SK-N-SH treated with all-trans-retinoic acid at 6 μM for 48 hours (cell line): ENCODE data around the gene MYO5C.

ENCODE experiments used
- ATAC-seq: fragments of 200-7000 bp; cut with Tn5 transposase; 3 replicates; pipeline ENCODE4 v1.9.1; 2020; ENCODE audit warnings: mild to moderate bottlenecking, moderate library complexity
- ARNTL ChIP-seq: fragments of 450-650 bp; formaldehyde crosslinking; IDR thresholded peaks from 2 replicates; pipeline ENCODE4 v1.5.0; 2020; ENCODE audit warnings: low read depth, mild to moderate bottlenecking, moderate library complexity, borderline replicate concordance
- BACH2 ChIP-seq: fragments of 250-450 bp; sonication (Bioruptor Pico); IDR thresholded peaks from 2 replicates; pipeline ENCODE4 v1.9.0; 2021; ENCODE audit warnings: mild to moderate bottlenecking, borderline replicate concordance
- CSDC2 ChIP-seq: fragments of 250-450 bp; sonication (Bioruptor Pico); IDR thresholded peaks from 2 replicates; pipeline ENCODE4 v1.5.0; 2020; ENCODE audit warnings: mild to moderate bottlenecking, moderate library complexity
- ESRRG ChIP-seq: fragments of 250-450 bp; sonication (Bioruptor Pico); IDR thresholded peaks from 2 replicates; pipeline ENCODE4 v1.6.1; 2021; ENCODE audit warnings: mild to moderate bottlenecking
- ISL1 ChIP-seq: fragments of 250-450 bp; sonication (Bioruptor Pico); IDR thresholded peaks from 2 replicates; pipeline ENCODE4 v2.1.2; 2022; ENCODE audit warnings: mild to moderate bottlenecking, moderate library complexity
- OSR1 ChIP-seq: fragments of 250-450 bp; sonication (Bioruptor Pico); IDR thresholded peaks from 2 replicates; pipeline ENCODE4 v1.8.0; 2022; ENCODE audit warnings: moderate library complexity, mild to moderate bottlenecking, inconsistent platforms
- RARB ChIP-seq: fragments of 250-450 bp; sonication (Bioruptor Pico); IDR thresholded peaks from 2 replicates; pipeline ENCODE4 v1.8.0; 2021; ENCODE audit warnings: mild to moderate bottlenecking, moderate library complexity
- TCF4 ChIP-seq: fragments of 250-450 bp; sonication (Bioruptor Pico); IDR thresholded peaks from 2 replicates; pipeline ENCODE4 v1.8.0; 2021; ENCODE audit warnings: mild to moderate bottlenecking, moderate library complexity, borderline replicate concordance
- TOX ChIP-seq: fragments of 250-450 bp; sonication (Bioruptor Pico); IDR thresholded peaks from 2 replicates; pipeline ENCODE4 v1.8.0; 2021; ENCODE audit warnings: mild to moderate bottlenecking, moderate library complexity, borderline replicate concordance
- ZC3H10 ChIP-seq: fragments of 250-450 bp; sonication (Bioruptor Pico); IDR thresholded peaks from 2 replicates; pipeline ENCODE4 v1.5.1; 2021; ENCODE audit warnings: mild to moderate bottlenecking, moderate library complexity
- ZFP30 ChIP-seq: fragments of 450-650 bp; formaldehyde crosslinking; IDR thresholded peaks from 2 replicates; pipeline ENCODE4 v1.5.0; 2022; ENCODE audit warnings: mild to moderate bottlenecking, moderate library complexity
- ZNF565 ChIP-seq: fragments of 450-650 bp; formaldehyde crosslinking; conservative IDR thresholded peaks from 2 replicates; pipeline ENCODE4 v1.5.0; 2020; ENCODE audit warnings: low read depth, mild to moderate bottlenecking, moderate library complexity
- ZNF70 ChIP-seq: fragments of 450-650 bp; formaldehyde crosslinking; IDR thresholded peaks from 2 replicates; pipeline ENCODE4 v1.5.0; 2020; ENCODE audit warnings: mild to moderate bottlenecking, moderate library complexity
- ZNF8 ChIP-seq: fragments of 450-650 bp; formaldehyde crosslinking; IDR thresholded peaks from 2 replicates; pipeline ENCODE4 v1.5.0; 2020; ENCODE audit warnings: mild to moderate bottlenecking, moderate library complexity
- TF ChIP-seq, protein P1 (sequence below): fragments of 250-450 bp; sonication (Bioruptor Pico); IDR thresholded peaks from 2 replicates; pipeline ENCODE4 v1.8.0; 2021; ENCODE audit warnings: low read depth, mild to moderate bottlenecking, moderate library complexity, borderline replicate concordance
- TF ChIP-seq, protein P2 (sequence below): fragments of 250-450 bp; sonication (Bioruptor Pico); IDR thresholded peaks from 2 replicates; pipeline ENCODE4 v1.5.1; 2021; ENCODE audit warnings: mild to moderate bottlenecking, moderate library complexity
- TF ChIP-seq, protein P3 (sequence below): fragments of 250-450 bp; sonication (Bioruptor Pico); IDR thresholded peaks from 2 replicates; pipeline ENCODE4 v1.8.0; 2020; ENCODE audit warnings: mild to moderate bottlenecking, moderate library complexity, borderline replicate concordance
- TF ChIP-seq, protein P4 (sequence below): fragments of 250-450 bp; sonication (Bioruptor Pico); IDR thresholded peaks from 2 replicates; pipeline ENCODE4 v1.5.0; 2020; ENCODE audit warnings: mild to moderate bottlenecking, moderate library complexity
- TF ChIP-seq, protein P5 (sequence below): fragments of 250-450 bp; sonication (Bioruptor Pico); IDR thresholded peaks from 2 replicates; pipeline ENCODE4 v1.5.1; 2020; ENCODE audit warnings: low read depth, mild to moderate bottlenecking, moderate library complexity

MYO5C gene

DNA sequence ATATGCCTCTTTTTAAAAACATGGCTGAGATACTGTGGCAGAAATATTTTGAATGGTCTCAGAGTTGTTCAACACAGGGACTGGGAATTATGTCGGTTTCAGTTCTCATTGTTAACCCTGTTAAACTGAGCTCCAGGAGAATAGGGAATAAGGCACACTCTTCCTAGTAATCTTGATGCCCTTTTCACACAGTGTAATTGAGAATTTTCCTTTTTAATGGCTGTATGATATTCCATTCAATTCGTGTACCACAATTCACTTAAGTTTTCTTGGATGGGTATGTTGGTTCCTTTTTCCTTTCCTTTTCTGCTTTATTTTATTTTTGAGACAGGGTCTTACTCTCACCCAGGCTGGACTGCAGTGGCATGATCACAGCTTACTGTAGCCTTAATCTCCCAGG, 149.3 kb downstream of the MYO5C start:
- no peak for TF ChIP-seq ZNF565
- no peak for TF ChIP-seq ESRRG (CRISPR knock-in tag)

DNA sequence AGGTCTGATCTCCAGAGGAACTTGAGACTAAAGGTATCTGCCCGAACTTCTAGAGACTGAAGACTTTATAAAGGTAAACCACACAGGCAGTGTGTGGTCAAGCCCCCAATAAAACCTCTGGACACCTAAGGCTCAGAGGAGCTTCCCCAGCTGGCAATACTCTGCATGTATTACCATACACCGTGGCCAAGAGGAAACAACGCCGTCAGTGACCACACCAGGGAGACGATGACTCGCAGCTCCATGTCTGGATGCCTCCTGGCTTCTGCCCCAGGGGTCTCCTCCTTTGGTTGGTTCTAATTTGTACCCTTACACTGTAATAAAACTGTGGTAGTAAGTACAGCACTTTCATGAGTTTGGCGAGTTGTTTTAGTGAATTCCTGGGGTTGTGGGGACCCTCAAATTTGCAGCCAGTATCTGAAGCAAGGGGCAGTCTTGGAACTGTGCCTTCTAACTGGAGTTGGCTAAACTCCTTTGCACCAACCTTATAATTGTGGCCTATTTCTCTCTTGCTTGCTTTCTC, 150.9 kb downstream of the MYO5C start:
- peak; percentile 58 for ATAC-seq
- TF ChIP-seq ZC3H10 (CRISPR knock-in tag) = no peak
- no peak for TF ChIP-seq ISL1
- TF ChIP-seq, protein P1, sequence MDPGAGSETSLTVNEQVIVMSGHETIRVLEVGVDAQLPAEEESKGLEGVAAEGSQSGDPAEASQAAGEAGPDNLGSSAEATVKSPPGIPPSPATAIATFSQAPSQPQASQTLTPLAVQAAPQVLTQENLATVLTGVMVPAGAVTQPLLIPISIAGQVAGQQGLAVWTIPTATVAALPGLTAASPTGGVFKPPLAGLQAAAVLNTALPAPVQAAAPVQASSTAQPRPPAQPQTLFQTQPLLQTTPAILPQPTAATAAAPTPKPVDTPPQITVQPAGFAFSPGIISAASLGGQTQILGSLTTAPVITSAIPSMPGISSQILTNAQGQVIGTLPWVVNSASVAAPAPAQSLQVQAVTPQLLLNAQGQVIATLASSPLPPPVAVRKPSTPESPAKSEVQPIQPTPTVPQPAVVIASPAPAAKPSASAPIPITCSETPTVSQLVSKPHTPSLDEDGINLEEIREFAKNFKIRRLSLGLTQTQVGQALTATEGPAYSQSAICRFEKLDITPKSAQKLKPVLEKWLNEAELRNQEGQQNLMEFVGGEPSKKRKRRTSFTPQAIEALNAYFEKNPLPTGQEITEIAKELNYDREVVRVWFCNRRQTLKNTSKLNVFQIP (CRISPR knock-in tag) = no peak
- TF ChIP-seq, protein P2, sequence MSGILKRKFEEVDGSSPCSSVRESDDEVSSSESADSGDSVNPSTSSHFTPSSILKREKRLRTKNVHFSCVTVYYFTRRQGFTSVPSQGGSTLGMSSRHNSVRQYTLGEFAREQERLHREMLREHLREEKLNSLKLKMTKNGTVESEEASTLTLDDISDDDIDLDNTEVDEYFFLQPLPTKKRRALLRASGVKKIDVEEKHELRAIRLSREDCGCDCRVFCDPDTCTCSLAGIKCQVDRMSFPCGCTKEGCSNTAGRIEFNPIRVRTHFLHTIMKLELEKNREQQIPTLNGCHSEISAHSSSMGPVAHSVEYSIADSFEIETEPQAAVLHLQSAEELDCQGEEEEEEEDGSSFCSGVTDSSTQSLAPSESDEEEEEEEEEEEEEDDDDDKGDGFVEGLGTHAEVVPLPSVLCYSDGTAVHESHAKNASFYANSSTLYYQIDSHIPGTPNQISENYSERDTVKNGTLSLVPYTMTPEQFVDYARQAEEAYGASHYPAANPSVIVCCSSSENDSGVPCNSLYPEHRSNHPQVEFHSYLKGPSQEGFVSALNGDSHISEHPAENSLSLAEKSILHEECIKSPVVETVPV (CRISPR knock-in tag) = no peak
- TF ChIP-seq, protein P3, sequence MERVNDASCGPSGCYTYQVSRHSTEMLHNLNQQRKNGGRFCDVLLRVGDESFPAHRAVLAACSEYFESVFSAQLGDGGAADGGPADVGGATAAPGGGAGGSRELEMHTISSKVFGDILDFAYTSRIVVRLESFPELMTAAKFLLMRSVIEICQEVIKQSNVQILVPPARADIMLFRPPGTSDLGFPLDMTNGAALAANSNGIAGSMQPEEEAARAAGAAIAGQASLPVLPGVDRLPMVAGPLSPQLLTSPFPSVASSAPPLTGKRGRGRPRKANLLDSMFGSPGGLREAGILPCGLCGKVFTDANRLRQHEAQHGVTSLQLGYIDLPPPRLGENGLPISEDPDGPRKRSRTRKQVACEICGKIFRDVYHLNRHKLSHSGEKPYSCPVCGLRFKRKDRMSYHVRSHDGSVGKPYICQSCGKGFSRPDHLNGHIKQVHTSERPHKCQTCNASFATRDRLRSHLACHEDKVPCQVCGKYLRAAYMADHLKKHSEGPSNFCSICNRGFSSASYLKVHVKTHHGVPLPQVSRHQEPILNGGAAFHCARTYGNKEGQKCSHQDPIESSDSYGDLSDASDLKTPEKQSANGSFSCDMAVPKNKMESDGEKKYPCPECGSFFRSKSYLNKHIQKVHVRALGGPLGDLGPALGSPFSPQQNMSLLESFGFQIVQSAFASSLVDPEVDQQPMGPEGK (CRISPR knock-in tag) = no peak
- no peak for TF ChIP-seq RARB (CRISPR knock-in tag)
- TF ChIP-seq ZNF70 (CRISPR knock-in tag) = no peak
- no peak for TF ChIP-seq TOX (CRISPR knock-in tag)
- no peak for TF ChIP-seq BACH2
- TF ChIP-seq, protein P4, sequence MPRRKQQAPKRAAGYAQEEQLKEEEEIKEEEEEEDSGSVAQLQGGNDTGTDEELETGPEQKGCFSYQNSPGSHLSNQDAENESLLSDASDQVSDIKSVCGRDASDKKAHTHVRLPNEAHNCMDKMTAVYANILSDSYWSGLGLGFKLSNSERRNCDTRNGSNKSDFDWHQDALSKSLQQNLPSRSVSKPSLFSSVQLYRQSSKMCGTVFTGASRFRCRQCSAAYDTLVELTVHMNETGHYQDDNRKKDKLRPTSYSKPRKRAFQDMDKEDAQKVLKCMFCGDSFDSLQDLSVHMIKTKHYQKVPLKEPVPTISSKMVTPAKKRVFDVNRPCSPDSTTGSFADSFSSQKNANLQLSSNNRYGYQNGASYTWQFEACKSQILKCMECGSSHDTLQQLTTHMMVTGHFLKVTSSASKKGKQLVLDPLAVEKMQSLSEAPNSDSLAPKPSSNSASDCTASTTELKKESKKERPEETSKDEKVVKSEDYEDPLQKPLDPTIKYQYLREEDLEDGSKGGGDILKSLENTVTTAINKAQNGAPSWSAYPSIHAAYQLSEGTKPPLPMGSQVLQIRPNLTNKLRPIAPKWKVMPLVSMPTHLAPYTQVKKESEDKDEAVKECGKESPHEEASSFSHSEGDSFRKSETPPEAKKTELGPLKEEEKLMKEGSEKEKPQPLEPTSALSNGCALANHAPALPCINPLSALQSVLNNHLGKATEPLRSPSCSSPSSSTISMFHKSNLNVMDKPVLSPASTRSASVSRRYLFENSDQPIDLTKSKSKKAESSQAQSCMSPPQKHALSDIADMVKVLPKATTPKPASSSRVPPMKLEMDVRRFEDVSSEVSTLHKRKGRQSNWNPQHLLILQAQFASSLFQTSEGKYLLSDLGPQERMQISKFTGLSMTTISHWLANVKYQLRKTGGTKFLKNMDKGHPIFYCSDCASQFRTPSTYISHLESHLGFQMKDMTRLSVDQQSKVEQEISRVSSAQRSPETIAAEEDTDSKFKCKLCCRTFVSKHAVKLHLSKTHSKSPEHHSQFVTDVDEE (CRISPR knock-in tag) = no peak
- no peak for TF ChIP-seq ZNF8 (CRISPR knock-in tag)
- TF ChIP-seq TCF4 (CRISPR knock-in tag) = no peak
- TF ChIP-seq ARNTL (CRISPR knock-in tag) = no peak
- TF ChIP-seq, protein P5, sequence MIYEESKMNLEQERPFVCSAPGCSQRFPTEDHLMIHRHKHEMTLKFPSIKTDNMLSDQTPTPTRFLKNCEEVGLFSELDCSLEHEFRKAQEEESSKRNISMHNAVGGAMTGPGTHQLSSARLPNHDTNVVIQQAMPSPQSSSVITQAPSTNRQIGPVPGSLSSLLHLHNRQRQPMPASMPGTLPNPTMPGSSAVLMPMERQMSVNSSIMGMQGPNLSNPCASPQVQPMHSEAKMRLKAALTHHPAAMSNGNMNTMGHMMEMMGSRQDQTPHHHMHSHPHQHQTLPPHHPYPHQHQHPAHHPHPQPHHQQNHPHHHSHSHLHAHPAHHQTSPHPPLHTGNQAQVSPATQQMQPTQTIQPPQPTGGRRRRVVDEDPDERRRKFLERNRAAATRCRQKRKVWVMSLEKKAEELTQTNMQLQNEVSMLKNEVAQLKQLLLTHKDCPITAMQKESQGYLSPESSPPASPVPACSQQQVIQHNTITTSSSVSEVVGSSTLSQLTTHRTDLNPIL = no peak
- no peak for TF ChIP-seq ZNF565
- no peak for TF ChIP-seq OSR1
- no peak for TF ChIP-seq ZFP30 (CRISPR knock-in tag)
- no peak for TF ChIP-seq ESRRG (CRISPR knock-in tag)

More for the DNA sequence above, 149.3 kb downstream of the MYO5C start:
- ATAC-seq = no peak

DNA sequence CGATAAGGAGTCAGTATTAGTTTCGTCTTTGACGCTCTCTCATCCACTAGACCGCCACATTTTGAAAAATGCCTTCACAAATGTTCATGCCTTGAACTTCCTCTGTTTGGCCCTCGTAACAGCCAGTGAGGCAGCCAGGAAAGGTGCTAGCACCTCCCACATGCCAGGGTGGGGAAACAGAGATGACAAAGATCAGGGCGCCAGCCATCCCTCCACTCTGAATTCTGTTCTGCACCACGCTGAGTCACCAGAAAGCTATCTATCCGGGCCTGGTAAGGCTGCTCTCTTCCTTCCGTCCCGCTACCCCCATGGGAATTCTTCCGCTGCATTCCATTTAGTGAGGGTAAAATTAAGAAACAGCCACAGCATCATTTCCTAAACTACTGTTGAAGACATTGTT, 151.7 kb downstream of the MYO5C start:
- TF ChIP-seq CSDC2 (CRISPR knock-in tag) = 0 out of 2 replicates have a peak, but pooled peaks have one; percentile 33
- TF ChIP-seq ISL1 = peak; percentile 42
- TF ChIP-seq, protein P5 = peak; percentile 31; the same call in 1 of the 2 replicates
- no peak for TF ChIP-seq ARNTL (CRISPR knock-in tag)
- ATAC-seq = peak; percentile 97
